NOMO-1 (cell line): Measurements from ENCODE around the gene EP400.
A peak's percentile ranks its signal among the peaks of the same experiment; 100 is the strongest.
"Not testable (repeated sequence)": the region's sequence is repeated elsewhere in the genome, so short reads cannot be mapped to it uniquely, and the experiment has no call there.

Source experiments
- DNase-seq, 2 experiments: peaks; one replicate each; lab custom pipeline; 2025; ENCODE audit not compliant: unreplicated experiment in 2 of 2; lab: John Stamatoyannopoulos, UW

The EP400 gene

GRCh38 chr12:132077322-132078100 is 127.8 kb downstream of the EP400 start:
- no peak for DNase-seq

DNA sequence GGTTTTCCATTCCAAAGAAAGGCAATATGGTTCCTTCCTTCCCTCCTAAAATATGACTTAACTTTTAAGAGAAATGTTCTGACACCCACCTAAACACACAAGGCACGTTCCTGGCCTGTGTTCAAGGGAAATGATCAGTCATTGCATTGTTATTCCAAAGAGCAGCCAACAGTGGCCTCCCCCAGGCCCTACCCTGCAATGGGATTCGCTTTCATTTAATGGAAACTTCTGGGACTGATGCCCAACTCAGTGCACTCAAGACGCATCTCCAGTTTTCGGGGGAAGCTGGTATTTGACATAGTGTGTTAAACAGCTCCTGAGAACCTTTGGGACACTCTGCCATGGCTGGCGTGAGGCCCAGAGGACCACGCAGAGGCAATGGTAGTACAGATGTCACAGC is 128.4 kb downstream of the EP400 start:
- no peak for DNase-seq

GRCh38 chr12:132079200-132079599 is 129.5 kb downstream of the EP400 start:
- no peak for DNase-seq

DNA sequence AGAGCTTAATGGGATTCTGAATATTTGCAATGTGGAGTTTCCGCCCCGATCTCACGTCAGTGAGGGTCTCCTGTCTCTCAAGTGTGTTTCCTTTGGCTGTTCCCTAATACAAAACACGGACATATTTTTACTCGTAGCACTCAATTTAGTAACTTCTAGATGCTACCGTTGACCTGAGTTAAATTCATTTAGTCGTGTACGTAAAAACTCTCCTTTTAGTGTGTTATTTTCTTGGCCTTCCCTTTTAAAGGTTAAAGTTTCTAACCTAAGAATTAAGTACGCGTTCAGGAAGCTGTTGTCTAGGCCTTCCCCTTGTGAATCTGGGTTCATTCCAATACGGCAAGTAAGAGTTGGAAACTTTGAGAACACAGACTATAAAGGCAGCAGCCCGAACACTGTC is 130.0 kb downstream of the EP400 start:
- no peak for DNase-seq

DNA sequence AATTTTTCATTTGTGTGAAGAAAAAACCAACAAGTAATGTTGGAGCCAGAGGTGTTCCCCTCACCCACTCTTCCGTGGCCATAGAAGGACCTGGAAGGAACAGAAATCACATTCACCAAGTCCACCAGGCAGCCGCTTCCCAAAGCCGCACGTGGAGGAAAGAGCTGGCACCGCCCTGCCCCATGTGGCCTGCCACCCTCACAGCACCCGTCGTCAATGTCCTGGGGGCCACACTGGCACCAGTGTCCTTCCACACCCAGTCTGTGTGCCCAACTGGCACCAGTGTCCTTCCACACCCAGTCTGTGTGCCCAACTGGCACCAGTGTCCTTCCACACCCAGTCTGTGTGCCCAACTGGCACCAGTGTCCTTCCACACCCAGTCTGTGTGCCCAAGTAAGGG is 130.8 kb downstream of the EP400 start:
- not testable (repeated sequence) for DNase-seq

DNA sequence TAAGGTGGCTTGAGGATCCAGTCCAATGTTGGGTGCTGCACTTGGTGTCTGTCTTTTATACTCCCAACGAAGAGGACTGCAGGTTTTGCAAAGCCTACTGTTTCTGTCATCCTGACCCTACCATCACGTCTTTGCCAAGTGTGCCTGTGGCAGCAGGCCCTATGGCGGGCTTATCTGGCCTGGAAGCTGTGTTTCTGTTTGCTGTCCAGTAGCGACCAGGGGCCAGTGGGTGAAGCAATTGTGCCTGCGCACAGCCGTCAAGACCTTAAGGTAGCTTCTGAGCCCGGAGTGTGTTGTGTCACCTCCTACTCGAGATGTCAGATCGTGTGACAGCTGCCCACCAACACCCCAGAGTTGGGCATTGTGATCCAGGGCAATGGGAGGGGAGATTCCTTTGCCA is 131.7 kb downstream of the EP400 start:
- DNase-seq = no peak

DNA sequence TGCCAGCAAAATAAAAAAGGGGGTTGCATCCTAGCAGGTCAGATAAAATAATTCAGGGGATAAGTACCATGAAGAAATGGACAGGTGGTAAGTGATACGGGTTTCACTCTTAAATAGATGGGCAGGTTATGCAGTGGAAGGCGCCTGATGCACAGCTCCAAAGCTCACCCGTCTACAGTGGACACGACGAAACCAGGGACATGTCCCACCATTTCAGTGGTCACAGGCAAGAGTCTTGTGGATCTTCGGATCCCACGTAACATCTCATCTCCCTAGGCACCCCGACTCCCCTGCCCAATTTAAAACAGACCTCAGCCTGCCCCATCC is 133.8 kb downstream of the EP400 start:
- no peak for DNase-seq

DNA sequence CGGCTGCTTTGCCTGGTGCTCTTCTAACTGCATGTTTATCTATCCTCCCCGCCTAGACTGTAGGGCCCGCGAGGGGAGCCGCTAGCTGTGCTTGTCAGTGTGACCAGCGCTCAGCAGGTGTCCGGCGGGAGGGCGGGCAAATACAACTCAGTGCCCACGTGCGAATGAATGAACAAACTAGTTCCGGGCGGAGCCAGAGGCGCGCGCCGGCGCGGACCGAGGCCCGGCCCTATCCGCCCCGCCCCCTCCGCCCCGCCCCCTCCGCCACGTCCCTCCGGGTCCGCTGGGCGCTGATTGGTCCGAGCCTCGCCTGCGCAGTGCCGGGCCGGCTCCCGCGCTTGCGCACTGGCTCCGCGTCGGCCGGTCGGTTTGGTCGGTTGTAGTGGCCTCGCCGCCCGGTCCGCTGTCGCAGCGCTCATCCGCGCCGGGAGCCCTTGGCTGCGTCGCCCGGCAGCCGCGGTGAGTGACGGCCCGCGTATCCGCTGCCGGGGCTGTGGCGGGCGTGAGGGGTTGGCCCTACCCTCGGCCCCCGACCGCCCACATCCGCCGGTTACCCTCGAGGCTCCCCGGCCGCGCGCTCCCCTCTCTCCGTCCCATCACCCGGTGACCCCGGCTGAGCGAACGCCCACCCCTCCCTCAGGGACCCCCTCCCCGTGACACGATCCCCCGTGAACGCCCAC is 134.3 kb downstream of the EP400 start:
- peak; percentile 82 to 93 for DNase-seq

DNA sequence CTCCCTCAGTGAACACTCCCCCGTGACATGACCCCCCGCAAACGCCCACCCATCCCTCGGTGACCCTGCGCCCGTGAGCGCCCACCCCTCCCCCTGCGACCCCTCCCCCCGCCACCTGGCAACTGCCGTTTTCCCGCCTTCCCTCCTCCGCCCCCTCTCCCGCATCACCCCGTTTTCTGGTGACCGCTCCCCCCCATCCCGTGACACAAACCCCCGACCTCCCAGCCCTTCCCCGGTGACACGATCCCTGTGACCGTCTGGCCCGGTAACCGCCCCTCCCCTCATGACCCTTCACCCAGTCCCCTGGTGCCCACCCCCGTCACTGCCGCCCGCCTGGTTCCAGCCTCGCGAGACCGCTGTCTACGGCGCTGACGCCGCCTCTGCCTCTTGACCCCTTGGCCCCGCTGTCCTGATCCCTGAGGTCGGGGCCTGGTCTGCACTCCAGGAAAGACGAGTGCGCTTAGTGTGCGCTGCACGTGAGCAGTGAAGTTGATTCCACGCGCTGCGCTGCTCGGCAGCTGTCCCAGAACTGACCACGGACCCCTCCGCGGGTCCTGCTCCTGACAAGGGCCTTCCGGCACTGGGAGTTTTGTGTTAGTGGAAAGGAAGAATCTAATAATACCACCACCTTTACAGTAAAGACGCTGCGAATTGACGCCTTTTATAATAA is 135.0 kb downstream of the EP400 start:
- DNase-seq = peak; percentile 46 to 49

GRCh38 chr12:132085291-132085635 is 135.5 kb downstream of the EP400 start:
- peak in 1 of 2 experiments; percentile 21 for DNase-seq

GRCh38 chr12:132089407-132089910 is 139.7 kb downstream of the EP400 start:
- DNase-seq = peak in 1 of 2 experiments; percentile 2

GRCh38 chr12:132094269-132094891 is 144.6 kb downstream of the EP400 start:
- DNase-seq = no peak

GRCh38 chr12:132095520-132096409 is 146.0 kb downstream of the EP400 start:
- DNase-seq = no peak

- no peak for DNase-seq
Observed at GRCh38 chr12:132099739-132100138, 150.0 kb downstream of the EP400 start.

- DNase-seq = no peak
Observed at GRCh38 chr12:132100306-132101065, 150.7 kb downstream of the EP400 start.

DNA sequence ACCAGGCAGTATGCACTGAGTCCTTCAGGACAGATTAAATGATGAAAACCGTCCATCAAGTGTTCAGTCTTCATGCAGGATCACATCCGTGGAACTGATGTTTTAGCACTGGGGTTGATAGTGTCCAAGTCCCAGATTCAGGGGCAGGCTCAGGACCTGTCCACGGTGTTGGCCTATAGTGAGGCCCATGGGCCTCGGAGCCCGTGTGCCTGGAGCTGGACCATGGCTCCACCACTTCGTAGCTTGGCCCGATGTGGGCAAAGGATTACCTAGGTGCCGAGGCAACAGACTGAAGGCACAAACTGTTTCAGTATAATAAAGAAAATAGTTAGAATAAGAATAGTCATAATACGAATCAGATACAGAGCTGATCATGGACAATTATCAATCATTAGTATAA is 152.6 kb downstream of the EP400 start:
- DNase-seq = no peak

- DNase-seq = not testable (repeated sequence)
Observed at GRCh38 chr12:132103072-132103471, 153.3 kb downstream of the EP400 start.

GRCh38 chr12:132103542-132104308 is 154.0 kb downstream of the EP400 start:
- DNase-seq = no peak

DNA sequence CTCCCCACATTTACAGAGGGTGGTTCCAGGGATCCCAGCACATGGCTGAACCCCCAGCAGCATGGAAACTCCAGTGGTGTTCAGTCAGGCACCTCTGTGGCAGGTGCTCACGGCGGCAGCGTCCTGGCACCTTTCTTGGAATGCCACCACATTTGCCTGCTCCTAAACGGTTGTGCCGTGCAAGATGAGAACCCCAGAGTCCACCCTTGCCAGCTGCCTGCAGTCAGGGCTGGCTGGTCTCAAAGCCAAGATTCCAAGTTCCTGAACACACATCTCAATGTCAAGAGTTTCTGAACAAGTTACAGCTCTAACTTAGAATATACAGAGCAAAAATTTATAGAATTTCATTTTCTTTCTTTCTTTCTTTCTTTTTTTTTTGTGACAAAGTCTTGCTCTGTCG is 155.7 kb downstream of the EP400 start:
- DNase-seq = no peak
